ENCODE measurements around the gene IGF1R.

IGF1R gene

GRCh38 chr15:98715890-98716443 lies 67.6 kb downstream of the IGF1R start:
- Mint-ChIP-seq H3K4me3 (peak overlapping the region; percentile 0), H3K27ac (peak overlapping the region; percentile 23), H3K27me3 (ENCODE audit: low read depth) (no peaks in the 10 kb centered on the region), H3K4me1 (ENCODE audit: low read depth) (peaks cover 41% of the 10 kb centered on the region), H3K36me3 (ENCODE audit: low read depth) (peaks cover 14% of the 10 kb centered on the region), H3K9me3 (peaks cover 12% of the 10 kb centered on the region)
- no peak for DNase-seq (ENCODE audit: low spot score)

GRCh38 chr15:98717371-98717770 lies 69.0 kb downstream of the IGF1R start:
- peaks cover under 1% of the 10 kb centered on the region for H3K9me3 Mint-ChIP-seq
- H3K36me3 Mint-ChIP-seq (ENCODE audit: low read depth) = peaks cover 7% of the 10 kb centered on the region
- H3K4me1 Mint-ChIP-seq (ENCODE audit: low read depth) = peaks cover 49% of the 10 kb centered on the region
- no peak overlapping the region for H3K4me3 Mint-ChIP-seq
- no peak for DNase-seq (ENCODE audit: low spot score)
- H3K27ac Mint-ChIP-seq = no peak overlapping the region
- H3K27me3 Mint-ChIP-seq (ENCODE audit: low read depth) = no peaks in the 10 kb centered on the region

- DNase-seq (ENCODE audit: low spot score) = no peak
- H3K4me3 Mint-ChIP-seq = no peak overlapping the region
- H3K36me3 Mint-ChIP-seq (ENCODE audit: low read depth) = peaks cover 6% of the 10 kb centered on the region
- H3K4me1 Mint-ChIP-seq (ENCODE audit: low read depth) = peaks cover 49% of the 10 kb centered on the region
- no peak overlapping the region for H3K27ac Mint-ChIP-seq
- no peaks in the 10 kb centered on the region for H3K9me3 Mint-ChIP-seq
- no peaks in the 10 kb centered on the region for H3K27me3 Mint-ChIP-seq (ENCODE audit: low read depth)
Measured at GRCh38 chr15:98717942-98718341, 69.6 kb downstream of the IGF1R start.

- H3K27me3 Mint-ChIP-seq (ENCODE audit: low read depth) = no peaks in the 10 kb centered on the region
- H3K9me3 Mint-ChIP-seq = no peaks in the 10 kb centered on the region
- no peak for DNase-seq (ENCODE audit: low spot score)
- no peak overlapping the region for H3K27ac Mint-ChIP-seq
- no peak overlapping the region for H3K4me3 Mint-ChIP-seq
- peaks cover 5% of the 10 kb centered on the region for H3K36me3 Mint-ChIP-seq (ENCODE audit: low read depth)
- peaks cover 44% of the 10 kb centered on the region for H3K4me1 Mint-ChIP-seq (ENCODE audit: low read depth)
Measured at GRCh38 chr15:98718426-98719136, 70.2 kb downstream of the IGF1R start.

GRCh38 chr15:98719137-98719740 lies 70.9 kb downstream of the IGF1R start:
- Mint-ChIP-seq H3K27me3 (ENCODE audit: low read depth) (no peaks in the 10 kb centered on the region), H3K9me3 (no peaks in the 10 kb centered on the region), H3K27ac (no peak overlapping the region), H3K36me3 (ENCODE audit: low read depth) (peaks cover 5% of the 10 kb centered on the region), H3K4me1 (ENCODE audit: low read depth) (peaks cover 37% of the 10 kb centered on the region), H3K4me3 (no peak overlapping the region)
- DNase-seq (ENCODE audit: low spot score) = no peak

- Mint-ChIP-seq H3K36me3 (ENCODE audit: low read depth) (peaks cover 5% of the 10 kb centered on the region), H3K4me1 (ENCODE audit: low read depth) (peaks cover 31% of the 10 kb centered on the region), H3K4me3 (no peak overlapping the region), H3K9me3 (no peaks in the 10 kb centered on the region), H3K27ac (no peak overlapping the region), H3K27me3 (ENCODE audit: low read depth) (no peaks in the 10 kb centered on the region)
- no peak for DNase-seq (ENCODE audit: low spot score)
Measured at GRCh38 chr15:98720031-98720430, 71.7 kb downstream of the IGF1R start.

- DNase-seq (ENCODE audit: low spot score) = no peak
- no peaks in the 10 kb centered on the region for H3K27me3 Mint-ChIP-seq (ENCODE audit: low read depth)
- no peak overlapping the region for H3K4me3 Mint-ChIP-seq
- peaks cover 10% of the 10 kb centered on the region for H3K36me3 Mint-ChIP-seq (ENCODE audit: low read depth)
- peaks cover 26% of the 10 kb centered on the region for H3K4me1 Mint-ChIP-seq (ENCODE audit: low read depth)
- H3K9me3 Mint-ChIP-seq = no peaks in the 10 kb centered on the region
- peak overlapping the region; percentile 29 for H3K27ac Mint-ChIP-seq
Measured at GRCh38 chr15:98720577-98721565, 72.5 kb downstream of the IGF1R start.

- Mint-ChIP-seq H3K27ac (no peak overlapping the region), H3K4me3 (no peak overlapping the region), H3K4me1 (ENCODE audit: low read depth) (peaks cover 25% of the 10 kb centered on the region), H3K27me3 (ENCODE audit: low read depth) (no peaks in the 10 kb centered on the region), H3K9me3 (no peaks in the 10 kb centered on the region), H3K36me3 (ENCODE audit: low read depth) (peaks cover 10% of the 10 kb centered on the region)
- DNase-seq (ENCODE audit: low spot score) = no peak
Measured at GRCh38 chr15:98722209-98722608, 73.9 kb downstream of the IGF1R start.

GRCh38 chr15:98722645-98723044 lies 74.3 kb downstream of the IGF1R start:
- Mint-ChIP-seq H3K27me3 (ENCODE audit: low read depth) (no peaks in the 10 kb centered on the region), H3K9me3 (no peaks in the 10 kb centered on the region), H3K36me3 (ENCODE audit: low read depth) (peaks cover 10% of the 10 kb centered on the region), H3K27ac (no peak overlapping the region), H3K4me3 (no peak overlapping the region), H3K4me1 (ENCODE audit: low read depth) (peaks cover 27% of the 10 kb centered on the region)
- DNase-seq (ENCODE audit: low spot score) = no peak

GRCh38 chr15:98723195-98723594 lies 74.9 kb downstream of the IGF1R start:
- Mint-ChIP-seq H3K9me3 (no peaks in the 10 kb centered on the region), H3K36me3 (ENCODE audit: low read depth) (peaks cover 10% of the 10 kb centered on the region), H3K4me1 (ENCODE audit: low read depth) (peaks cover 27% of the 10 kb centered on the region), H3K27ac (no peak overlapping the region), H3K4me3 (no peak overlapping the region), H3K27me3 (ENCODE audit: low read depth) (no peaks in the 10 kb centered on the region)
- DNase-seq (ENCODE audit: low spot score) = no peak

GRCh38 chr15:98724048-98724447 lies 75.7 kb downstream of the IGF1R start:
- peaks cover 10% of the 10 kb centered on the region for H3K36me3 Mint-ChIP-seq (ENCODE audit: low read depth)
- no peak for DNase-seq (ENCODE audit: low spot score)
- no peaks in the 10 kb centered on the region for H3K27me3 Mint-ChIP-seq (ENCODE audit: low read depth)
- peaks cover 27% of the 10 kb centered on the region for H3K4me1 Mint-ChIP-seq (ENCODE audit: low read depth)
- H3K9me3 Mint-ChIP-seq = no peaks in the 10 kb centered on the region
- no peak overlapping the region for H3K4me3 Mint-ChIP-seq
- no peak overlapping the region for H3K27ac Mint-ChIP-seq

- H3K27ac Mint-ChIP-seq = no peak overlapping the region
- no peaks in the 10 kb centered on the region for H3K27me3 Mint-ChIP-seq (ENCODE audit: low read depth)
- no peaks in the 10 kb centered on the region for H3K9me3 Mint-ChIP-seq
- H3K36me3 Mint-ChIP-seq (ENCODE audit: low read depth) = peaks cover 10% of the 10 kb centered on the region
- H3K4me3 Mint-ChIP-seq = no peak overlapping the region
- DNase-seq (ENCODE audit: low spot score) = no peak
- peaks cover 27% of the 10 kb centered on the region for H3K4me1 Mint-ChIP-seq (ENCODE audit: low read depth)
Measured at GRCh38 chr15:98724494-98724893, 76.2 kb downstream of the IGF1R start.

GRCh38 chr15:98725874-98726273 lies 77.5 kb downstream of the IGF1R start:
- Mint-ChIP-seq H3K4me1 (ENCODE audit: low read depth) (peaks cover 21% of the 10 kb centered on the region), H3K27ac (no peak overlapping the region), H3K36me3 (ENCODE audit: low read depth) (peaks cover 9% of the 10 kb centered on the region), H3K27me3 (ENCODE audit: low read depth) (no peaks in the 10 kb centered on the region), H3K9me3 (no peaks in the 10 kb centered on the region), H3K4me3 (no peak overlapping the region)
- no peak for DNase-seq (ENCODE audit: low spot score)

Measured in T-helper 2 cell treated with Interferon-gamma antibody and Interleukin-4, amounts not matched to agents 5 μg/mL and 100 μg/mL, for 36 hours (primary cell).